Neural crest cell (in vitro differentiated cells): Measurements from ENCODE around the gene RAB24. TPM values are rescaled to one million over a fixed set of nuclear protein-coding genes. Genes with fewer than 3 reads are reported as not detected.

Experiments
- DNase-seq: peaks from one replicate; pipeline ENCODE4 v3.0.0; 2021; ENCODE audit warnings: low read depth, mixed read lengths, low spot score
- H3K27ac Mint-ChIP-seq: one replicate; pipeline ENCODE4 v1.8.0; 2021; ENCODE audit warnings: mild to moderate bottlenecking, mixed read lengths; ENCODE audit not compliant: unreplicated experiment
- H3K27me3 Mint-ChIP-seq: 2 replicates; pipeline ENCODE4 v1.8.0; 2021; ENCODE audit warnings: low read depth, mild to moderate bottlenecking, mixed read lengths
- H3K36me3 Mint-ChIP-seq: 2 replicates; pipeline ENCODE4 v1.8.0; 2021; ENCODE audit warnings: low read depth, mild to moderate bottlenecking, mixed read lengths
- H3K4me1 Mint-ChIP-seq: 2 replicates; pipeline ENCODE4 v1.8.0; 2021; ENCODE audit warnings: mixed read lengths
- H3K4me3 Mint-ChIP-seq: one replicate; pipeline ENCODE4 v1.8.0; 2021; ENCODE audit warnings: mild to moderate bottlenecking, mixed read lengths
- H3K9me3 Mint-ChIP-seq: 2 replicates; pipeline ENCODE4 v1.8.0; 2021; ENCODE audit warnings: mixed read lengths
- total RNA-seq: library from RNA; stranded (reverse); gene quantifications from 2 replicates; pipeline ENCODE4 v1.2.1, GENCODE V29; 2021
- TF ChIP-seq, protein P1 (sequence below): fragments of 200-600 bp; sonication (generic); conservative IDR thresholded peaks from 2 replicates; pipeline ENCODE4 v1.5.0; 2021; ENCODE audit warnings: antibody characterized with exemption, mild to moderate bottlenecking

RAB24 gene
- total RNA-seq, 1 donor from 2014 or later, result 32.0 TPM

DNA sequence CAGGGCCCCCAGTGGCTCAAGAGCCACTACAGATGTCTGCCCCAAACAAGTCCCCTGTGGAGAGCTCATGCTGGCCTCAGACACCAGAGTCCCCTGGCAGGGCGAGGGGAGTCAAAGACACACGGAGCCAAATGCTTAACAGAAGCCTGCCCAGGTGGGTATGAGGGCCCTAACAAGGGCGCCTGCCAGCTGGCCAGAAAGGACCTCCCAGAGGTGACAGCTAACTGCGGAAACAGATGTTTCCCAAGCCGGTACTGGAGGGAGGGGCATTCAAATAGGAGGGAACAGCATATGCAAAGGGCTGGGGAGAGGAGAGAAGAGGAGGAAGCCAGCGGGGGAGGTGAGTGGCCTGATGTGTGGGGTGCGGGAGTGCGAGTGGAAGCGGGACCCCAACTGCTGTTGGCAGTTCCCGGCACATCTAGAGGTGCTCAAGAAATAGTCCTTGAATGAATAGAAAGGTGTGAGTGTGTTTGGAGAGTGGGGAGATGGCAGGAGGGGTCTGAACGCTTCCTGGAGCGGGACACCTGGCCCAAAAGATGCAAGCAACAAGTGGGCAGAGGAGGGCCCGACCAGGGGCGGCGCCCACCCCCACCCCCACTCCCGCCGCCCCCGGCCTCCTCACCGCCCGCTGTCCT, 7.4 kb upstream of the RAB24 start:
- no peak for DNase-seq
- H3K27ac Mint-ChIP-seq, result peak overlapping the region; percentile 25
- no peaks in the 10 kb centered on the region for H3K9me3 Mint-ChIP-seq
- TF ChIP-seq, protein P1, sequence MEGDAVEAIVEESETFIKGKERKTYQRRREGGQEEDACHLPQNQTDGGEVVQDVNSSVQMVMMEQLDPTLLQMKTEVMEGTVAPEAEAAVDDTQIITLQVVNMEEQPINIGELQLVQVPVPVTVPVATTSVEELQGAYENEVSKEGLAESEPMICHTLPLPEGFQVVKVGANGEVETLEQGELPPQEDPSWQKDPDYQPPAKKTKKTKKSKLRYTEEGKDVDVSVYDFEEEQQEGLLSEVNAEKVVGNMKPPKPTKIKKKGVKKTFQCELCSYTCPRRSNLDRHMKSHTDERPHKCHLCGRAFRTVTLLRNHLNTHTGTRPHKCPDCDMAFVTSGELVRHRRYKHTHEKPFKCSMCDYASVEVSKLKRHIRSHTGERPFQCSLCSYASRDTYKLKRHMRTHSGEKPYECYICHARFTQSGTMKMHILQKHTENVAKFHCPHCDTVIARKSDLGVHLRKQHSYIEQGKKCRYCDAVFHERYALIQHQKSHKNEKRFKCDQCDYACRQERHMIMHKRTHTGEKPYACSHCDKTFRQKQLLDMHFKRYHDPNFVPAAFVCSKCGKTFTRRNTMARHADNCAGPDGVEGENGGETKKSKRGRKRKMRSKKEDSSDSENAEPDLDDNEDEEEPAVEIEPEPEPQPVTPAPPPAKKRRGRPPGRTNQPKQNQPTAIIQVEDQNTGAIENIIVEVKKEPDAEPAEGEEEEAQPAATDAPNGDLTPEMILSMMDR, result no peak
- H3K27me3 Mint-ChIP-seq, result peaks cover 6% of the 10 kb centered on the region
- peak overlapping the region; percentile 89 for H3K4me3 Mint-ChIP-seq
- H3K36me3 Mint-ChIP-seq, result peaks cover 11% of the 10 kb centered on the region
- peaks cover 33% of the 10 kb centered on the region for H3K4me1 Mint-ChIP-seq

- TF ChIP-seq, protein P1, result no peak
- H3K4me3 Mint-ChIP-seq, result peak overlapping the region; percentile 94
- no peaks in the 10 kb centered on the region for H3K9me3 Mint-ChIP-seq
- H3K27me3 Mint-ChIP-seq, result peaks cover 6% of the 10 kb centered on the region
- peaks cover 39% of the 10 kb centered on the region for H3K4me1 Mint-ChIP-seq
- H3K27ac Mint-ChIP-seq, result no peak overlapping the region
- H3K36me3 Mint-ChIP-seq, result peaks cover 12% of the 10 kb centered on the region
- DNase-seq, result no peak
Observed at GRCh38 chr5:177310332-177310731, 6.8 kb upstream of the RAB24 start.

- peaks cover 6% of the 10 kb centered on the region for H3K27me3 Mint-ChIP-seq
- TF ChIP-seq, protein P1, result peak; percentile 89
- peaks cover 12% of the 10 kb centered on the region for H3K36me3 Mint-ChIP-seq
- peak; percentile 61 for DNase-seq
- H3K4me3 Mint-ChIP-seq, result peak overlapping the region; percentile 94
- no peaks in the 10 kb centered on the region for H3K9me3 Mint-ChIP-seq
- H3K27ac Mint-ChIP-seq, result peak overlapping the region; percentile 50
- peaks cover 46% of the 10 kb centered on the region for H3K4me1 Mint-ChIP-seq
Observed at GRCh38 chr5:177309351-177310191, 6.1 kb upstream of the RAB24 start.

DNA sequence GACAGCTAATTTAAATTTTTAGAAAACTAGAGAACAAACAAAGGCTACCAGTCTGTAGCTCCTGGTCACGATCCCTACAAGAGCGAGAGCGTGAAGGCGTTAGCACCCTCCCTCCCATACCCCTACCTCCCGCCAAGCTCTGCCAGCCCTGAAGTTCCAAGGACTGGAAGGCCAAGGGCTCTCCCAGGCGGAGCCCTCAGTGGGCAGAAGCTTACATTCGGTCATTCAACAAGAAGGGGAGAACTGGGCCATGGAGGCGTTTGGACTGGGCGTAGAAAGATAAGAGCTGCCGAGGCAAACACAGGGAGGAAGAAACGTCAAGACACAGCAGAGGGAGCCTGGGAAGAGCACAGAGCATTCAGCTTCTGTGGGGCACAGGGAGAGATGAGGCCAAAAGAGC, 5.2 kb upstream of the RAB24 start:
- no peak overlapping the region for H3K27ac Mint-ChIP-seq

GRCh38 chr5:177307544-177308363, 4.2 kb upstream of the RAB24 start:
- peaks cover 12% of the 10 kb centered on the region for H3K36me3 Mint-ChIP-seq
- peaks cover 10% of the 10 kb centered on the region for H3K27me3 Mint-ChIP-seq
- H3K4me3 Mint-ChIP-seq, result peak overlapping the region; percentile 95
- TF ChIP-seq, protein P1, result no peak
- H3K4me1 Mint-ChIP-seq, result peaks cover 49% of the 10 kb centered on the region
- no peak for DNase-seq
- H3K27ac Mint-ChIP-seq, result no peak overlapping the region
- H3K9me3 Mint-ChIP-seq, result no peaks in the 10 kb centered on the region

More for the DNA sequence above, 5.2 kb upstream of the RAB24 start:
- TF ChIP-seq, protein P1, result no peak
- peak overlapping the region; percentile 94 for H3K4me3 Mint-ChIP-seq
- no peaks in the 10 kb centered on the region for H3K9me3 Mint-ChIP-seq
- peaks cover 52% of the 10 kb centered on the region for H3K4me1 Mint-ChIP-seq
- H3K27me3 Mint-ChIP-seq, result peaks cover 10% of the 10 kb centered on the region
- H3K36me3 Mint-ChIP-seq, result peaks cover 12% of the 10 kb centered on the region
- no peak for DNase-seq
